SU-DHL-6 (cell line): Measurements from ENCODE around the gene MAP2K7.
"Not testable (repeated sequence)": the region's sequence is repeated elsewhere in the genome, so short reads cannot be mapped to it uniquely, and the experiment has no call there.

ENCODE experiments used
- H2AFZ ChIP-seq: fragments of 200-600 bp; sonication (generic); 2 replicates; pipeline ENCODE4 v1.6.1; 2014; ENCODE audit warnings: low read depth, mild to moderate bottlenecking, moderate library complexity, mixed read lengths, antibody characterized with exemption, low read length; ENCODE audit not compliant: severe bottlenecking
- H3F3A ChIP-seq: fragments of 200-600 bp; shearing (Covaris generic); 2 replicates; pipeline ENCODE4 v1.6.0; 2016; ENCODE audit warnings: antibody characterized with exemption, mild to moderate bottlenecking; ENCODE audit not compliant: insufficient read depth
- H3K27ac ChIP-seq: fragments of 200-600 bp; sonication (generic); 2 replicates; pipeline ENCODE4 v1.5.1; 2016; ENCODE audit warnings: low read depth, mild to moderate bottlenecking, low read length, moderate library complexity, mixed read lengths
- H3K27me3 ChIP-seq: fragments of 200-600 bp; sonication (generic), shearing (Covaris generic); 2 replicates; pipeline ENCODE4 v1.6.0; 2014; ENCODE audit warnings: mild to moderate bottlenecking, low read length
- H3K36me3 ChIP-seq: fragments of 200-600 bp; sonication (generic); 2 replicates; pipeline ENCODE4 v1.6.1; 2014; ENCODE audit warnings: mild to moderate bottlenecking, low read length, mixed read lengths
- H3K4me2 ChIP-seq: fragments of 300-600, 200-600 bp; shearing (Covaris generic), sonication (generic); 2 replicates; pipeline ENCODE4 v1.6.0; 2014; ENCODE audit warnings: low read length, low read depth, mild to moderate bottlenecking; ENCODE audit not compliant: poor library complexity, severe bottlenecking
- H3K4me3 ChIP-seq: fragments of 200-600 bp; sonication (generic); 2 replicates; pipeline ENCODE4 v1.5.1; 2014; ENCODE audit warnings: antibody characterized with exemption, low read length, mild to moderate bottlenecking, mixed read lengths; ENCODE audit not compliant: insufficient read depth, poor library complexity, severe bottlenecking
- H3K79me2 ChIP-seq: fragments of 200-600 bp; sonication (generic); 2 replicates; pipeline ENCODE4 v1.6.1; 2014; ENCODE audit warnings: mild to moderate bottlenecking, low read length, moderate library complexity; ENCODE audit not compliant: insufficient read depth
- H3K9ac ChIP-seq: fragments of 200-600 bp; sonication (generic); 2 replicates; pipeline ENCODE4 v1.7.0; 2014; ENCODE audit warnings: mild to moderate bottlenecking, low read length
- H3K9me2 ChIP-seq: fragments of 200-600 bp; sonication (generic); replicated peaks from 2 replicates; pipeline ENCODE4 v1.6.1; 2014; ENCODE audit warnings: low read length; ENCODE audit not compliant: insufficient read depth
- H3K9me3 ChIP-seq: fragments of 200-600 bp; sonication (generic); 2 replicates; pipeline ENCODE4 v1.6.1; 2014; ENCODE audit warnings: low read length, mixed read lengths; ENCODE audit not compliant: insufficient read depth
- H4K20me1 ChIP-seq: fragments of 200-600 bp; sonication (generic); 2 replicates; pipeline ENCODE4 v1.6.1; 2014; ENCODE audit warnings: low read depth, mild to moderate bottlenecking, antibody characterized with exemption, low read length, moderate library complexity, mixed read lengths
- EZH2phosphoT487 ChIP-seq: fragments of 200-600 bp; sonication (generic), shearing (Covaris generic); conservative IDR thresholded peaks from 2 replicates; pipeline ENCODE4 v1.6.1; 2018; ENCODE audit warnings: mild to moderate bottlenecking, antibody characterized with exemption, low read length, moderate library complexity, mixed read lengths
- TF ChIP-seq, protein P1 (sequence below): fragments of 200-600 bp; sonication (generic); IDR thresholded peaks from one replicate; pipeline ENCODE4 v1.5.1; 2017; ENCODE audit warnings: antibody characterized with exemption, mild to moderate bottlenecking, low read length, moderate library complexity; ENCODE audit not compliant: insufficient read depth, poor library complexity, severe bottlenecking

The MAP2K7 gene

DNA sequence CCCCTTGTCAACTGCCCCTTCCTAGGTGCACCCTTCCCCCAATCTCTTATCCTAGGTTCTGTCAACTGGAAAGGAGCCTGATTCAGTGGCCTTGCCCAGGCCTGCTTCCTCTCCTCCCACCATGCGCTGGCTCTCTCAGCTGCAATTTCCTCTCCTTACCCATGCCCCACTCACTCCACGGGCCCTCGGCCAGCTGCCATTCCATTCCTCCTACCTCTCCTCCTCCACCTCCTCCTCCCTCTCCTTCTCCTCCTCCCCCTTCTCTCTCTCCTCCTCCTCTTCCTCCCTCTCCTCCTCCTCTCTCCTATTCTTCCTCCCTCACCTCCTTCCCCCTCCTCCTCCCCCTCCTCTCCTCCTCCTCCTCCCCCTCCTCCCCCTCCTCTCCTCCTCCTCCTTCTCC is 49.4 kb downstream of the MAP2K7 start:
- H3K27me3 ChIP-seq, result no peaks in the 10 kb centered on the region
- TF ChIP-seq, protein P1, sequence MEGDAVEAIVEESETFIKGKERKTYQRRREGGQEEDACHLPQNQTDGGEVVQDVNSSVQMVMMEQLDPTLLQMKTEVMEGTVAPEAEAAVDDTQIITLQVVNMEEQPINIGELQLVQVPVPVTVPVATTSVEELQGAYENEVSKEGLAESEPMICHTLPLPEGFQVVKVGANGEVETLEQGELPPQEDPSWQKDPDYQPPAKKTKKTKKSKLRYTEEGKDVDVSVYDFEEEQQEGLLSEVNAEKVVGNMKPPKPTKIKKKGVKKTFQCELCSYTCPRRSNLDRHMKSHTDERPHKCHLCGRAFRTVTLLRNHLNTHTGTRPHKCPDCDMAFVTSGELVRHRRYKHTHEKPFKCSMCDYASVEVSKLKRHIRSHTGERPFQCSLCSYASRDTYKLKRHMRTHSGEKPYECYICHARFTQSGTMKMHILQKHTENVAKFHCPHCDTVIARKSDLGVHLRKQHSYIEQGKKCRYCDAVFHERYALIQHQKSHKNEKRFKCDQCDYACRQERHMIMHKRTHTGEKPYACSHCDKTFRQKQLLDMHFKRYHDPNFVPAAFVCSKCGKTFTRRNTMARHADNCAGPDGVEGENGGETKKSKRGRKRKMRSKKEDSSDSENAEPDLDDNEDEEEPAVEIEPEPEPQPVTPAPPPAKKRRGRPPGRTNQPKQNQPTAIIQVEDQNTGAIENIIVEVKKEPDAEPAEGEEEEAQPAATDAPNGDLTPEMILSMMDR, result no peak
- no peak for TF ChIP-seq EZH2phosphoT487
- no peak overlapping the region for H3K4me3 ChIP-seq
- no peaks in the 10 kb centered on the region for H3K9me3 ChIP-seq
- no peaks in the 10 kb centered on the region for H3K9me2 ChIP-seq
- no peaks in the 10 kb centered on the region for H4K20me1 ChIP-seq
- no peak overlapping the region for H3K9ac ChIP-seq
- H3K36me3 ChIP-seq, result no peaks in the 10 kb centered on the region
- no peak overlapping the region for H3K27ac ChIP-seq
- H3F3A ChIP-seq, result no peaks in the 10 kb centered on the region
- H3K79me2 ChIP-seq, result no peaks in the 10 kb centered on the region
- no peak overlapping the region for H3K4me2 ChIP-seq
- H2AFZ ChIP-seq, result no peak overlapping the region

DNA sequence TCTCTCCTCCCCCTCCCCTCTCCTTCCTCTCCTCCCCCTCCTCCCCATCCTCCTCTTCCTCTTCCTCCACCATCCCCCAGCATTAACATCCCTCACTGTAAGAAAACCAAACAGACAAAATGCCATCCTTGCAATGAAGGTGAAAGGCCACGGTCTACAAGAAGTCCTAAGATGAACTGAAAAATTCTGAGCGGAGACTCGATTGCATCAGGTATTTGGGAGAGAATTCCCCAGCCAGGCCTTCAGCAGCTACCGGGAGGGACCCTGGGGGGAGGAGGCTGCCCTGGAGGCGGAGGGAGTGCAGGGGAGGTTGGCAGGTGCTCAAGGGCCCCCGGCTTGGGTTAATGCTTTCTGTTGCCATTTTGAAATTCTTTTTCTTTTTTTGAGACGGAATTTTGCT is 49.9 kb downstream of the MAP2K7 start:
- Histone ChIP-seq H2AFZ (no peak overlapping the region), H3K9me2 (no peaks in the 10 kb centered on the region), H3K27me3 (no peaks in the 10 kb centered on the region), H3K4me2 (no peak overlapping the region), H3K79me2 (no peaks in the 10 kb centered on the region), H3K27ac (no peak overlapping the region), H3F3A (no peaks in the 10 kb centered on the region), H4K20me1 (peaks cover 2% of the 10 kb centered on the region; the same call in 1 of the 2 replicates), H3K36me3 (no peaks in the 10 kb centered on the region), H3K4me3 (no peak overlapping the region), H3K9me3 (no peaks in the 10 kb centered on the region), H3K9ac (no peak overlapping the region)
- TF ChIP-seq EZH2phosphoT487, result no peak
- TF ChIP-seq, protein P1, result no peak

DNA sequence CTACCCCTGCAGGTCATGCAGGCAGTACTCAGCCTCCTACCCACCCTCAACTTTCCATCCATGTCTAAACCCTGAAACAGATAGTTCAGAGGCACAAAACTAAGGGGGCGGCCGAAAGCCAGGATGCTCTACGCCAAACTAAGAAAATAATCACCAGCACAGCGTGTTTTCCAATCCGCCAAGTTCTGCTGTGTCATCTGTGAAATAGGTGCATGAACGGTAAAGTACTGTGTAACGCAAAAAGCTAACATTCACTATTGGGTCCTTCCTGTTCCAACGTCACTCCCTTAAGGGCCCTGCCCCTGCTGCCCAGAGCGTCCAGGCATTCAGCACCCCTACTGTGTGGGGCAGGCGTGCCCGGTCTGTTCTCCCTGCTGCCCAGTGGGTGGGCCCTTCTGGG is 52.0 kb downstream of the MAP2K7 start:
- Histone ChIP-seq H3F3A (no peaks in the 10 kb centered on the region), H3K79me2 (no peaks in the 10 kb centered on the region), H3K36me3 (no peaks in the 10 kb centered on the region), H2AFZ (no peak overlapping the region), H3K27me3 (no peaks in the 10 kb centered on the region), H3K4me3 (no peak overlapping the region), H3K9me3 (no peaks in the 10 kb centered on the region), H3K9ac (no peak overlapping the region), H3K27ac (no peak overlapping the region), H3K9me2 (no peaks in the 10 kb centered on the region), H3K4me2 (no peak overlapping the region), H4K20me1 (peaks cover 5% of the 10 kb centered on the region; the same call in 1 of the 2 replicates)
- TF ChIP-seq EZH2phosphoT487, result no peak
- TF ChIP-seq, protein P1, result no peak

DNA sequence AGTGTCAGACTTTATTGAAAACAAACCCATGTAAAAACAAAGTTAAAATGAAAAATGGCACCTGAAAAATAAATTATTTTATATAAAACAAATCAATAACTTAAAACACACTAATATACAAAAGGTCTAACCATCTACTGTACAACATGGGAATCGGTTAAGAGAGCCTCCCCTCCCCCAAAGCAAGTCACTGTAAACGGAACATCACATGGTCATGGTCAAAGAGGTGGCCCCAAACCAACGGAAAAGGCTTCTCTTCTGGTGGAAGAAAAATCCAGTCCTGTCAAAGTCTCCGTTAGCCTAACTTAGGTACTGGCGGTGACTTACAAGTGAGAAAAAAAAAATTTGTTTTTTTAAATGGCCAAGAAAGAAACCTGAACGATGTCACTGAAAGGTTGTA is 55.5 kb downstream of the MAP2K7 start:
- H2AFZ ChIP-seq, result no peak overlapping the region
- H3K9me3 ChIP-seq, result no peaks in the 10 kb centered on the region
- H3F3A ChIP-seq, result no peaks in the 10 kb centered on the region
- no peak overlapping the region for H3K4me3 ChIP-seq
- TF ChIP-seq EZH2phosphoT487, result no peak
- TF ChIP-seq, protein P1, result no peak
- no peak overlapping the region for H3K4me2 ChIP-seq
- peaks cover 5% of the 10 kb centered on the region; the same call in 1 of the 2 replicates for H4K20me1 ChIP-seq
- no peaks in the 10 kb centered on the region for H3K9me2 ChIP-seq
- H3K27me3 ChIP-seq, result no peaks in the 10 kb centered on the region
- H3K79me2 ChIP-seq, result no peaks in the 10 kb centered on the region
- H3K27ac ChIP-seq, result no peak overlapping the region
- H3K9ac ChIP-seq, result no peak overlapping the region
- peaks cover 7% of the 10 kb centered on the region; the same call in 1 of the 2 replicates for H3K36me3 ChIP-seq

DNA sequence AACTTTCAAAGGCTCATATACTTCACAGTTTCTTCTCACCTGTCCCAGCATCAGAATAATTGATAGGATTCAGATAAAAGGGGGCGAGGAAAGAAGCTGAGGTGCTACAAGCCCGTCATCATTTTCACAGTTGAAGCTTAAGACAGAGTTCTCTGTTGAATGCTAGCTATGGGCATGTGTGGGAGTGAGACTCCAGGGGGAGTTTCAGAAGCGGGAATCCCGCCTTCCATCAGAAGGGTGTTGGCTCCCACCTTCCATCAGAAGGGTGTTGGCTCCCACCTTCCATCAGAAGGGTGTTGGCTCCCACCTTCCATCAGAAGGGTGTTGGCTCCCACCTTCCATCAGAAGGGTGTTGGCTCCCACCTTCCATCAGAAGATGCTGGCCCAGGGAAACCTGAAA is 57.4 kb downstream of the MAP2K7 start:
- not testable (repeated sequence) for H3K4me3 ChIP-seq, H3K9me3 ChIP-seq, H3K36me3 ChIP-seq, H4K20me1 ChIP-seq, H3K9ac ChIP-seq, H3K27me3 ChIP-seq, H2AFZ ChIP-seq, H3K79me2 ChIP-seq, H3K4me2 ChIP-seq, H3K27ac ChIP-seq, H3F3A ChIP-seq, H3K9me2 ChIP-seq
